Measurements from ENCODE around the gene FOLR1.

FOLR1 gene

GRCh38 chr11:72235351-72236057 is 43.6 kb downstream of the FOLR1 start:
- DNase-seq (ENCODE audit: low read depth), result no peak

DNA sequence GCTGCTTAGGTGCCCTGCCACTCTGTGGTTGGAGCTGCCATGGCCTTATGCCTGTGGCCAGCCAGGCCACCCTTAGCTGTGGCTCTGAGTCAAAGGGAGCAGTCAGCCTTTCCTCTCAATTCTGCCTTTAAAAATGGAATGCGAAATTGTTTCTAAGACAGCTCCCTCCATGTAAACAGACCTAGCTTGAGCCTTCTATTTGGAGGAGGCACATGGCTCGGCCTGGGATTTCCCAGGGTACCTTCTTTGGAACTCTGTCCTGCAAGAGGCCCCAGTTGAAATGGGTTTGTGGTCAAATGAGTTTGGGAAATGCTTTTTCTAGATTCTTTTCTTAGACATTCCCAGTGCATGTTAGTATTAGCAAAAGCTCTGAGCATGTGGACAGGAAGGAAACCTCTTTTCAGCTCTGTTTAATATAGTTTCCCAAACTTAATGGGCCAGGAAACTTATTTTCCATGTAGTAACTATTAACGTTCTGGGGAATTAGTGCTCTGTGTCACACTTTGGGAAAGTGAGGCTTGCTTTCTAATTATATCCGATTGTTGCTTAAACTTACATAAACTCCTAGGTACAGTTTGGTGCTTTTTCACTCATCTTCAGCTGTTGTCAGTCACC is 44.2 kb downstream of the FOLR1 start:
- no peak for DNase-seq (ENCODE audit: low read depth)

- DNase-seq (ENCODE audit: low read depth), result no peak
Measured at GRCh38 chr11:72236774-72237111, 44.8 kb downstream of the FOLR1 start.

GRCh38 chr11:72237112-72237931 is 45.4 kb downstream of the FOLR1 start:
- DNase-seq (ENCODE audit: low read depth), result no peak

GRCh38 chr11:72238040-72238450 is 46.1 kb downstream of the FOLR1 start:
- peak; percentile 67 for DNase-seq (ENCODE audit: low read depth)

- no peak for DNase-seq (ENCODE audit: low read depth)
Measured at GRCh38 chr11:72238492-72239312, 46.8 kb downstream of the FOLR1 start.

DNA sequence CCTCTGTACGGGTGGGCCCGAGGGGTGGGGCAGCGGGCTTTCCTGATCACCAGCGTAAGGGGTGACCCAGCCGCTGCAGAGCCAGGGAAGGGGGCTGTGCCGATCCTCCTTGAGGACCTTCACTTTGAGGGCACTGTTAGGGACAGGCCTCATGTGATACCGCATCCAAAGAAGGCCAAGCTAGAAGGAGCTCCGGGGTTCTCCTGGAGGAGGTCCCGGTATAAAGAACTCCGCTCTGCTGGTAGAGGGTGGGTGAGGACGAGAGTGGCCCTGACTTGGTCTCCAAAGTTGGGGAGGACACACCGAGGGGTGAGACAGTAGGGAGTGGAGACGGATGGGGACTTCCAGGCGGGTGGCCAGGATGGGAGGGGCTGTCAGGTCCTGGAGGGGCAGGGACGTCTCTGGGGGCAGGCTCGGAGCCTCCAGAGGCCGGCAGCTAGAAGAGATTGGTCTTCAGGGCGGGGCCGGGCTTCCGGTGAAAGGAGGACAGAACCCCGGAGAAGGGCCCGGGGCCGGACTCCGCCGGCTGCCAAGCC is 47.4 kb downstream of the FOLR1 start:
- peak; percentile 72 for DNase-seq (ENCODE audit: low read depth)

GRCh38 chr11:72239849-72240460 is 48.0 kb downstream of the FOLR1 start:
- peak; percentile 28 for DNase-seq (ENCODE audit: low read depth)

- DNase-seq (ENCODE audit: low read depth), result peak; percentile 21
Measured at GRCh38 chr11:72240461-72241290, 48.7 kb downstream of the FOLR1 start.

DNA sequence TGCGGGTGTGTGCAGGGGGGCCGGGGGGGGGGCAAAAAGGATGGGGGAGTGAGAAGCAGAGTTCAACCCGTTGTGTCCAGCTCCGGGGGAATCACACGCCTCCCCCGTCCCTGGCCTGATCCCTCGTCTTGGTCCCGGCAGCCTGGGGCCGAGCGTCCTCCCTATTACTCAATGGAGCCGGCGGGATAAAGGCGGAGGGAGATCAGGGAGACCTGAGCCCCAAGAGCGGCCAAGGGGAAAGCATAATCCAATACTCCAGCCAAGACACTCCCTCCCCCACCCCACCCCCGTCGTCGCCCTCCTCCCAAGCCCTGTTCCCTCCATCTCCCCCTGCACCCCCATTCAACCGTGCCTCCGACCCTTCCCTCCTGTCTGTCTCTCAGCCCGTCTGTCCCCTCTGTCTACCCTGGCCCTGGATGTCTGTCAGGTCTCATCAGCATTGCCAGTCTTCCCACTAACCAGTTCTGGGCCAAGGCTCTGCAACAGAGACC is 49.4 kb downstream of the FOLR1 start:
- DNase-seq (ENCODE audit: low read depth), result no peak

DNA sequence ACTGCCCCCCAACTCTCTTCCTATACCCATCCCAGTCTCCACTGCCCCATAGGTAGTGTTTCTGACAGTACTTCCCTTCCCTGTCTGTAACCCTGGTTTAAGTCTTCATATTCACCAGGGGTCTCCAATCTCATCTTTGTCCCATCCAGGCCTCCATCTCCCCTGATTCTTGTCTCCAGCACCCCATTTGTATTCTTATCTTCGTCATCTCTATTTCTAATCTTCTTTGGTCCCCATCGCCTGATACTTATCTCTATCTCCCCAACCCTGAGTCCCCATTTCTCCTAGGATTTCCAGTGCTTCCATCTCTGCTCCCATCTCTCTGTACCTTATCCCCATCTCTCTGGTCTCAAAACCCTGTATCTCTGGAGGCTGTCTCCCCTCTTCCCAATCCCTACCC is 50.2 kb downstream of the FOLR1 start:
- no peak for DNase-seq (ENCODE audit: low read depth)

DNA sequence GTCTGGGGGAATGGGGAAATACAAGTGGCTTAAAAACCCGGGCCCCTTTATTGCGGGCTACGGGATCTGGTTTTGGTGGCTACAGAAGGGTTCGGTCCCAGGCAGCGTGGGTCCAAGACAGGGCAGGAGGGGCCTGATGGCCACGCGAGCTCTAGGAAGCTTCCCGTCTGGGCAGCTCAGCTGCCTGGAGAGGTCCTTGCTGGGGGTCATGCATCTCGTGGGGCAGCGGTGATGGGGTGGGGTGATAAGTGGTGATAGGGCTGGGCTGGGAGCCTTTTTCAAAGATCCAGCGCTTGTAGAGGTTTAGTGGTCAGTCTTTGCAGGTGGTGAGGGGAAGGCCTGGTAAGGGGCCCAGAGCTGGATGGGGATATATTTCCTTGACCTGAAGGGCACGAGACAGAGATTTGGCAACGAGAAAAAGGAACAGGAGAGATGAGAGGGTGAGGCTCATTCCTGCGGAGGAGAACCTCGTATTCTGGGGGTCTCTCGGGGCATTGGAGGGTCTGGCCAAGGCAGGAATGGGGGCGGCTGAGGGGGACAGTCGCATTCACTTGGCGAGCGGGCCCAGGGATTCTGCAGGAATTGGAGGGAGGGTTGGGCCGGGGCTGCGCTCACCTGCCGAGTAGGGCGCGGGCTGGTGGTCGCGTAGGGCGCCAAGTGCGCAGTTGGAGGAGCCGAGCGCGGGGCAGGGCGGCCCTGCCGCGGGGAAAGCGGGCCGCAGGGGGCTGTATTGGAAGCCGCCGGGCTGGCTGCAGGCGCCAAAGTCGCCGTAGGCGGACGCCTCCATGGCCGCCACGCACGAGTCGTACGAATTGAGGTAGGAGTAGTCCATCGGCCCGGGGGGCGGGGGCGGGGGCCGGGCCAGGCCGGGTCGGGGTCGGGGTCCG is 51.5 kb downstream of the FOLR1 start:
- no peak for DNase-seq (ENCODE audit: low read depth)

DNA sequence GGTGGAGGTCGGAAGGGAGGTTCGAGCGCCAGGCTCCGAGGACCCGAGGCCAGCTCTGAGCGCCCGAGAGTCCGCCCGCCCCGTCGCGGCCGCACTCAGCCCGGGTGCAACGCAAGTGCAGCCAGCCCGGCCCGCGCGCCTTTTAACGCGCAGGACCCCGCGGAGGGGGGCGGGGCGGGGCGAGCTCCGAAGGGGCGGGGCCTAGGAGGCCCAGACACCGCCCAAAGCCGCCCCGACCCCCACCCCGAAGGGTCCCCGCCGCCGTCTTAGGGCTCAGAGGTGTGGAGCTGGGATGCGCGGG is 52.1 kb downstream of the FOLR1 start, which contains the start of gene PHOX2A:
Gene PHOX2A (minus strand): TSS at position 117 of the 301 bp plus-strand sequence. CDS start 172 bp downstream, outside the sequence.
- no peak for DNase-seq (ENCODE audit: low read depth)

GRCh38 chr11:72244361-72245262 is 52.7 kb downstream of the FOLR1 start:
- no peak for DNase-seq (ENCODE audit: low read depth)

DNA sequence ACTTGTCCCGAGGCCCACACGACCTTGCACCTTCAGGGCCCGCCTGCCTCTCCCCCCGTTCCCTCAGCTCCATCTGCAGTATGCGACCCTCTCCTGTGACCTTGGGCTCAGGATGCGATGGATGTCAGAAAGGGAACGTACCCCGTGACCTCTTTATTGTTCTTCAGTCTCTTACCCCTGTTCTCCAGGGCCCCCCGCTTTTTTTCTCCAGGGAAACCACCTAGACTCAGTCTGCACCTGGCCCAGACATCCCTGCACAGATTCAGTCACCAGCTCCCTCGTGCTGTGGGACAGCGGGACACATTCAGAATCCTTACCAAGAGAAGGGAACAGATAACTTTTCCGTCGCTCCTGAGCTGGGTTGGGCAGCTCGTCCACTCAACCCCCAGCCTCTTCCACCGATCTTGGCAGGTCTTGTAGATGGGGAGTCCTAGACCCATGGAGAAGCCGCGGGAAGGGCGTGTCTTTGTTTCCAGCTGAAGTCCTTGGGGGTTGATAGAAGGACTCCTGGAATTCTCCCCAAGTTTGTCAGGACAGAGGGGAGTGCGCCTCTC is 53.4 kb downstream of the FOLR1 start:
- no peak for DNase-seq (ENCODE audit: low read depth)

All from ELR (cell line).